OCI-M2 (cell line): Measurements from ENCODE around the gene RASA3.
"Not testable (repeated sequence)": the region's sequence is repeated elsewhere in the genome, so short reads cannot be mapped to it uniquely, and the experiment has no call there.

ENCODE experiments used
- DNase-seq: peaks from one replicate; lab custom pipeline; 2025; ENCODE audit not compliant: unreplicated experiment; lab: John Stamatoyannopoulos, UW

The RASA3 gene

GRCh38 chr13:114023716-114024602, 108.5 kb downstream of the RASA3 start:
- no peak for DNase-seq

GRCh38 chr13:114022876-114023275, 109.5 kb downstream of the RASA3 start:
- no peak for DNase-seq

- DNase-seq: no peak
Observed at GRCh38 chr13:114022309-114022669, 110.1 kb downstream of the RASA3 start.

DNA sequence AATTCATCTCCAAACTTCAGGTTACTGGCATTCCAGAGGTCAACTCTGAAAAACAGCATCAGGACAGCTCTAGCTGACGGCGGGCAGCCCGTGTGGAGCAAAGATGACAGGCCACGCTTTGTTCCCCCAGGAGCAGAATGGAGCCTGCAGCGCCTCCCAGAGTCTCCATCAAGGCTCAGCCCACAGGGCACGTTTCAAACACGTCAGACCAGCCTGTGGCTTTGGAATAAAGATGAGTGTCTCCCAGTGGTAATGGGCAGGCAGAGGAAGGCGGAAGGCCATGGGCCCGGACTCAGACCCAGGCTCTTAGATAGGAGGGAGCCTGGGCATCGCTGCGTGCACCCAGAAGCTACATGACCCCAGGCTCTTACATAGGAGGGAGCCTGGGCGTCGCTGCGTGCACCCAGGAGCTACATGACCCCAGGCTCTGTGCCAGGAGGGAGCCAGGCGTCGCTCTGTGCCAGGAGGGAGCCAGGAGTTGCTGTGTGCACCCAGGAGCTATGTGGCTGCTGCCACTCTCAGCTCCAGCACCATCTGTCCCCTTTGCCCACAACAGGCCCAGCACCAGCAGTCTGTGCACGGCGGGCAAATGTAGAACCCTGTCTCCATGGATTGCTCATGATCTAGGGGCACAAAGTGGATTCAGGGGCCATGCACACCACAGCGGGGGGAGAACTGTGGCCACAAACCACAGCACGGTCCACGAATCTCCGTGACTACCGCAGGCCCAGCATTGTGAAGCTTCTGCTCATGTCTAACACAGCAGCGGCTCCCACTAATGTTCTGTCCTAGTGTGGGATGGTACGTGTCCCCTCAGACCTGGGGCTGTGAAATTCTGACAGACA, 110.7 kb downstream of the RASA3 start:
- DNase-seq: no peak

- DNase-seq: no peak
Observed at GRCh38 chr13:114020750-114021463, 111.5 kb downstream of the RASA3 start.

GRCh38 chr13:114020134-114020533, 112.3 kb downstream of the RASA3 start:
- DNase-seq: not testable (repeated sequence)

- DNase-seq: no peak
Observed at GRCh38 chr13:114019367-114019766, 113.1 kb downstream of the RASA3 start.

DNA sequence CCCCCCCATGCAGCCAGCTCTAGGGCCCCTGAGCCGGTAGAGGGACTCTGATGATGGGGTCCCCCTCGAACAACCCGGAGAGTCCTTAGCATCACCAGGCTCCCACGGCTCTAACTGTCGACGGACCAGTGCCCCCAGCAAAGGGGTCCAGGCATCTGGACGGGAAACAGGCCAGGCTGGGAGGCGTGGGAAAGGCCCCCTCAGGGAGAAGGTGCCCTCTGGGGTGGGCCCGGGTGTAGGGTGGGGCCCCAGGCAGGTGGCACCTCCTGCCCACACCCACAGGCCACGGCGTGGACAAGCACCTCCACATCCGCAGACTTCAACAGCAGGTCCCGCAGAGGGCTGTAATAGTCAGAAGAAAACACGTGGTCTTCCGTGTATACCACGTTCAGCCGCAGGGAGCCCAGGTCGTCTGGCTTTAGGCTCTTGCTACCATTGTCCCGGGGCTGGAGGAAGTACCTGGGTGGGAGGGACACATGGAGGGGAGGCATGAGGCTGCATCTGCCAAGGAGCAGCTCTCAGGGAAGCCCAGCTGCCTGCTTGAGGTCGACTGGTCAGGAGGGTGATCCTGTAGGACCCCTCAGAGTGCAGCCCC, 113.9 kb downstream of the RASA3 start:
- no peak for DNase-seq

- no peak for DNase-seq
Observed at GRCh38 chr13:114017966-114018365, 114.5 kb downstream of the RASA3 start.

GRCh38 chr13:114017028-114017630, 115.3 kb downstream of the RASA3 start:
- DNase-seq: no peak

DNA sequence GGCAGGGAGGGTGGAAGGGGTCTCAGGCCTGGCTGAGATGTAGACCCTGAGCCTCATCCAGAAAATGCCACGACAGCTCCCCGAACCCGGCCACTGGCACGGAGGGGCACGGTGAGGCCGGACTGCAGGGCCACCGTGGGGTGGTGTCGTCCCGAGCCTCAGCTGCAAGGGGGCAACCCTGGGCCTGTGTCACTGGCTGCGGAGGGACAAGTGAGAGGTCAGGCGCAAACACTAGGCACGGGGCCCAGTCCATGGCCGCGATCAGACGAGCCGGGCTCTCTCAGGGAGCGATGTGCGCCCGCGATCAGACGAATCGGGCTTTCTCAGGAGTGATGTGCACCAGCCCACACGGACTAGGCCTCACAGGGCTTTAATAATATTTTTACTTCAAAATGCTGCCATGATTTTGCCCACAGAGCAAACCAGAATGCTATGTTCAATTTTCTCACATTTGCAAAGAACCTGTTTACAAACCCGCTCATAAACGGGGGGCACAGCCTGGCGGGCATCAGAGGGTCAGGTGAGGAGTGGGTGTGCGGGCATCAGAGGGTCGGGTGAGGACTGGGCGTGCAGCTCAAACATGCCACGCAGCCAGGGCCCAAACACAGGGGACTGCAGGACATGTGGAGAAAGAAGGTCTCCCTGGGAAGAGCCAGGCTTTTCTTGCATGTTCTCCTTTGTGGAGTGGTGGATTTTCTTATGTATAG, 115.9 kb downstream of the RASA3 start:
- no peak for DNase-seq

DNA sequence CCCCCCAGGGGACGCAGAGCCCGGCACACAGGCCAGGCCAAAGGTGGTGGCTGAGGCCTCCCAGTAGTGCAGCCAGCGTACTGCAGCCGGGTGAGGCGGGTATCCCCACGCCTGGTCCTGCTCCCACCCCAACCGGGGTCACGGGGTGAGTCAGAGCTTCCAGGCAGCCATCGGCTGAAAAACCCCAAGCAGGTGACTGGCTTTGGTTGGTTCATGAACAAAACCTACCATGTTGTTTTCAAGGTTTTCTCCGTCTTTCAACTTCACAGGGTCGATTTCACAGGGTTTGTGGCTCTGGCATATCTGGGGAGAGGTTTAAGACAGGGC, 116.5 kb downstream of the RASA3 start:
- no peak for DNase-seq

GRCh38 chr13:114015111-114015968, 117.1 kb downstream of the RASA3 start:
- DNase-seq: no peak

- no peak for DNase-seq
Observed at GRCh38 chr13:114013952-114014629, 118.3 kb downstream of the RASA3 start.

DNA sequence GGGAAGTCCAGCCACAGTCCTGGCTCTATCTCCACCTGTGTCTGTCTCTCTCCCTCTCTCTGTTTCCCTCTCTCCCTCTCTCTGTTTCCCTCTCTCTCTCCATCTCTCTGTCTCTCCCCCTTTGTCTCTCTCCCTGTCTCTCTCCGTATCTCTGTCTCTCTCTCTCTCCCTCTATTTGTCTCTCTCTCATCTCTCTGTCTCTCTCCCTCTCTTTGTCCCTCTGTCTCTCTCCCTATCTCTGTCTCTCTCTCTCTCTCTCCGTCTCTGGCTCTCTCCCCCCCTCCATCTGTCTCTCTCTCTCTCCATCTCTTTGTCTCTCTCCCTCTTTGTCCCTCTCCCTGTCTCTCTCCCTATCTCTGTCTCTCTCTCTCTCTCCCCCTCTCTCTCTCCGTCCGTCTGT, 119.1 kb downstream of the RASA3 start:
- DNase-seq: no peak

DNA sequence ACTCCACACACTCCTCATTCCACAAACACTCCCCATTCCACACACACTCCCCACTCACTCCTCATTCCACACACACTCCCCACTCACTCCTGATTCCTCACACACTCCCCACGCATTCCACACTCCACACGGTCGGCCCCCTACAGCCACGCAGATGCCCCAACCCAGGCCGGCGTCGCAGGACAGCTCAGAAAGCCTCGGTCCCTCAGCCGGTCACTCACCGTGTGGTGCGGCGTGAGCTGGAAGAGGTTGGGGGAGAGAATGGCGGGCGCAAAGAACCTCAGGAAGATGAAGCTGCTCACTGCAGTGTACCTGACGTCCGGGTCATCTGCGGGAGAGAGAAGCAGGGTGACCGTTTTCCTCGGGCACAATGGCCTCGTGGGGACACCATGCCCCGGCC, 119.5 kb downstream of the RASA3 start:
- DNase-seq: no peak

DNA sequence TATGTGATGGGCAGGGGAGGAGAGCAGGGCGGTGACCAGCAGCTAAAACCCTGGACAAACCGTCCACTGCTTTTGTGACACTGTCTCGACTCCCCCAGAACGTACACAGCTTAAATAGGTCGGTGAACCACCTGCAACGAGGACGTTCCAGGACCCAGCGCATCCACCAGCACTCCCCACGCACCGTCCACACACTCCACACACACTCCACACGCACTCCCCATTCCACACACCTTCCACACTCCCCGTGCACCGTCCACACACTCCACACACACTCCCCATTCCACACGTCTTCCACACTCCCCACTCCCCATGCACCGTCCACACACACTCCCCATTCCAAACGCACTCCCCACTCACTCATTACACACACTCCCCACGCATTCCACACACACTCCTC, 120.3 kb downstream of the RASA3 start:
- no peak for DNase-seq

DNA sequence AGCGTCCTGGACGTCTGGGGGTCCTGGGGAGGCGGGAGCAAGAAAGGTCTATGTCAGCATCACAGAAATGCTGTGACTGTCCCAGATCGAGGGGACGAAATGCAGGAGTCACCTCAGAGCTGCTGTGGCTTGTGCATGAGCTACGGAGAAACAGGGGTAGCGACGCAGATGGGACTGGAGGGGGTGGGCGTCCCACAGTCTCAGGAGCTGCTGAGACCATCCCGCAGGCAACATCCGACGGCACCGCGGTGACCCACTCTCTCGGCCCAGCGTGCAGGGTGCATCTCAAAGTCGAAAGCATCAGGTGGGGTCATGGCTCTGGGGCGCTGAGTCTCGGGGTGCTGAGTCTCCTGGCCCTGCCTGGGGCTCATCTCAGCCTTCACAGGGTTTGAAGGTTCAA, 121.2 kb downstream of the RASA3 start:
- no peak for DNase-seq
